ENCODE data around the gene RNF43. TPM values are rescaled to one million over a fixed set of nuclear protein-coding genes. Genes with fewer than 3 reads are reported as not detected.

The RNF43 gene
- total and polyA plus RNA-seq, 2 of the 13 experiments (the other 11 are each of a cell fraction or from before 2014, with no cell fraction given) = 31.0 to 53.4 TPM

DNA sequence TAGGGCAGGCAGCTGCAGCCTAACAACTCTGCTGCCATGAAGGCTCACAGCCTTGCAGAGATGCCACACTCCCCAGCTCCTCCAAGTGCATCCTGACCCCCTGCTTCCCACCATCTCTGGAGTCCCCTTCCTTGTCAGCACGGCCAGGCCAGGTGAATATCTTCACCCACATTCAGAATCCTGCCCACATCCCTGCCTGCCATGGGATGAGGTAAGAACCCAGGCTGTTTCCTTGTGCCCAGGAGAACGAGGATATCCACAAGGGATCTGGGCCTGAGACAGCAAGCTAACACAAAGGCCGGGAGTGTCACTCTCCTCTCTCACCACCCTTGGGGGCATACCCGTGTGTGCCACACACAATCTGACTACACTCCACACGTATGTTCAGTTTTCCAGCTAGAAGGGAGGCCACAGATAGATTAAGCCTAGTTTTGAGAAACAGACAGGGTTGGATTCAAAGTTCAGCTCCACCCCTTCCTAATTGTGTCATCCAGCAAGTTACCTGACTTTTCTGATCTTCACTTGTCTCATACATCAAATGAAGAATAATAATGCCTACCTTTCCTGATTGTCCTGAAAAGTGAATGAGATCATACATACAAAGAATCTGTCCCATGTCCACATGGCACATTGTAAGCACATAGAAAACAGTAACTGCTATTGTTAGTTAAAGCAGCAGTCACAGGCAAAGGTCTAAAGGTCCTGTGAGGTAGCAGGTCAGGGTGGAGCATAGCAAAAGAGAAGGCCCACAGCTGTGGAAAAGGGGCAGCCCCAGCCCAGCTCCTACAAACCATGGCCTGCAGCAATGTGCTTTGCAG lies 47.9 kb downstream of the RNF43 start (continued):
- TF ChIP-seq, protein P1, sequence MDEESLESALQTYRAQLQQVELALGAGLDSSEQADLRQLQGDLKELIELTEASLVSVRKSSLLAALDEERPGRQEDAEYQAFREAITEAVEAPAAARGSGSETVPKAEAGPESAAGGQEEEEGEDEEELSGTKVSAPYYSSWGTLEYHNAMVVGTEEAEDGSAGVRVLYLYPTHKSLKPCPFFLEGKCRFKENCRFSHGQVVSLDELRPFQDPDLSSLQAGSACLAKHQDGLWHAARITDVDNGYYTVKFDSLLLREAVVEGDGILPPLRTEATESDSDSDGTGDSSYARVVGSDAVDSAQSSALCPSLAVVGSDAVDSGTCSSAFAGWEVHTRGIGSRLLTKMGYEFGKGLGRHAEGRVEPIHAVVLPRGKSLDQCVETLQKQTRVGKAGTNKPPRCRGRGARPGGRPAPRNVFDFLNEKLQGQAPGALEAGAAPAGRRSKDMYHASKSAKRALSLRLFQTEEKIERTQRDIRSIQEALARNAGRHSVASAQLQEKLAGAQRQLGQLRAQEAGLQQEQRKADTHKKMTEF (CRISPR knock-in tag; IDR thresholded peaks at IDR 0.05) = peak; percentile 66; the same call in 1 of the 2 replicates
- TF ChIP-seq, protein P2, sequence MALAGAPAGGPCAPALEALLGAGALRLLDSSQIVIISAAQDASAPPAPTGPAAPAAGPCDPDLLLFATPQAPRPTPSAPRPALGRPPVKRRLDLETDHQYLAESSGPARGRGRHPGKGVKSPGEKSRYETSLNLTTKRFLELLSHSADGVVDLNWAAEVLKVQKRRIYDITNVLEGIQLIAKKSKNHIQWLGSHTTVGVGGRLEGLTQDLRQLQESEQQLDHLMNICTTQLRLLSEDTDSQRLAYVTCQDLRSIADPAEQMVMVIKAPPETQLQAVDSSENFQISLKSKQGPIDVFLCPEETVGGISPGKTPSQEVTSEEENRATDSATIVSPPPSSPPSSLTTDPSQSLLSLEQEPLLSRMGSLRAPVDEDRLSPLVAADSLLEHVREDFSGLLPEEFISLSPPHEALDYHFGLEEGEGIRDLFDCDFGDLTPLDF (CRISPR knock-in tag; IDR thresholded peaks at IDR 0.05) = no peak
- TF ChIP-seq, protein P3, sequence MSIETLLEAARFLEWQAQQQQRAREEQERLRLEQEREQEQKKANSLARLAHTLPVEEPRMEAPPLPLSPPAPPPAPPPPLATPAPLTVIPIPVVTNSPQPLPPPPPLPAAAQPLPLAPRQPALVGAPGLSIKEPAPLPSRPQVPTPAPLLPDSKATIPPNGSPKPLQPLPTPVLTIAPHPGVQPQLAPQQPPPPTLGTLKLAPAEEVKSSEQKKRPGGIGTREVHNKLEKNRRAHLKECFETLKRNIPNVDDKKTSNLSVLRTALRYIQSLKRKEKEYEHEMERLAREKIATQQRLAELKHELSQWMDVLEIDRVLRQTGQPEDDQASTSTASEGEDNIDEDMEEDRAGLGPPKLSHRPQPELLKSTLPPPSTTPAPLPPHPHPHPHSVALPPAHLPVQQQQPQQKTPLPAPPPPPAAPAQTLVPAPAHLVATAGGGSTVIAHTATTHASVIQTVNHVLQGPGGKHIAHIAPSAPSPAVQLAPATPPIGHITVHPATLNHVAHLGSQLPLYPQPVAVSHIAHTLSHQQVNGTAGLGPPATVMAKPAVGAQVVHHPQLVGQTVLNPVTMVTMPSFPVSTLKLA (IDR thresholded peaks at IDR 0.05) = peak; percentile 69
- no peak; the same call in 1 of the 2 replicates for TF ChIP-seq POGZ (CRISPR knock-in tag; IDR thresholded peaks at IDR 0.05)
- TF ChIP-seq, protein P4, sequence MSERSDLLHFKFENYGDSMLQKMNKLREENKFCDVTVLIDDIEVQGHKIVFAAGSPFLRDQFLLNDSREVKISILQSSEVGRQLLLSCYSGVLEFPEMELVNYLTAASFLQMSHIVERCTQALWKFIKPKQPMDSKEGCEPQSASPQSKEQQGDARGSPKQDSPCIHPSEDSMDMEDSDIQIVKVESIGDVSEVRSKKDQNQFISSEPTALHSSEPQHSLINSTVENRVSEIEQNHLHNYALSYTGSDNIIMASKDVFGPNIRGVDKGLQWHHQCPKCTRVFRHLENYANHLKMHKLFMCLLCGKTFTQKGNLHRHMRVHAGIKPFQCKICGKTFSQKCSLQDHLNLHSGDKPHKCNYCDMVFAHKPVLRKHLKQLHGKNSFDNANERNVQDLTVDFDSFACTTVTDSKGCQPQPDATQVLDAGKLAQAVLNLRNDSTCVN (CRISPR knock-in tag; IDR thresholded peaks at IDR 0.05; ENCODE audit: borderline replicate concordance) = no peak; the same call in 1 of the 2 replicates
- TF ChIP-seq THYN1 (CRISPR knock-in tag; IDR thresholded peaks at IDR 0.05; ENCODE audit: borderline replicate concordance, low read depth) = no peak
- TF ChIP-seq NFIC (IDR thresholded peaks at IDR 0.05; ENCODE audit: low read length) = no peak
- TF ChIP-seq ZNF674 (CRISPR knock-in tag; IDR thresholded peaks at IDR 0.05; ENCODE audit: low read depth) = no peak
